ENCODE results near the gene SCGB1A1. TPM values are rescaled to one million over a fixed set of nuclear protein-coding genes. Genes with fewer than 3 reads are reported as not detected.

SCGB1A1 gene
- polyA plus RNA-seq, 1 of the 3 experiments (the other 2 are of a cell fraction) = not detected

DNA sequence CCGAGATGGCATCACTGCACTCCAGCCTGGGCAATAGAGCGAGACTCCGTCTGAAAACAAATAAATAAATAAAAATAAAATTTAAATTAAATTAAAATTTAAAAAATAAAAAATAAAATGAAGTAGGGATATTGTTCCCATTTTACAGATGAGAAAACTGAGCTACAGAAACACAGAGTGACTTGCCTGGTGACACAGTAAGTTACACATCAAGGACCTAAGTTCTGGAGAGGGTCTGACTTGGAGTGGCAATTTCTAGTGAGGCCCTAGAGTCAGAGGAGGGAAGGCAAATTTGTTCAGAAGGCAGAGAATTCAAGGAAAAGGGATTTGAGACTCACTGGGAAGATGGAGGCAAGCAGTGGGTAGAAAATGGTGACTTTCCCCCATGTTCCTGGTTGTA is 2.0 kb downstream of the SCGB1A1 start:
- ChIA-PET POLR2A (no interaction called here), CTCF (interaction anchor here (0.8 to 9.6 kb wide), 4 partner anchors 26 to 168 kb away, joined by 3 to 183 read pairs (median 3); no protein-coding TSS in a partner anchor)

More for the DNA sequence above, 2.0 kb downstream of the SCGB1A1 start:
- DNase-seq = no peak
- H3K4me1 ChIP-seq (ENCODE audit: control insufficient read depth in 1 of 2, insufficient read depth in 2 of 2, low read depth in 1 of 2, low read length in 1 of 2) = peaks cover 3 to 7% of the 10 kb centered on the region in 2 experiments; a peak in 1 of 4 replicates
- H4K20me1 ChIP-seq (ENCODE audit: insufficient read depth) = no peaks in the 10 kb centered on the region
- no peaks in the 10 kb centered on the region for H3K27me3 ChIP-seq (ENCODE audit: insufficient read depth)
- no peaks in the 10 kb centered on the region for H3K36me3 ChIP-seq (replicated peaks in 1 of 2; ENCODE audit: control insufficient read depth in 1 of 2, insufficient read depth in 2 of 2, low read length in 1 of 2)
- no peak overlapping the region for H3K4me3 ChIP-seq (ENCODE audit: low read depth in 2 of 2, low read length in 1 of 2)
- no peaks in the 10 kb centered on the region for H3K79me2 ChIP-seq (ENCODE audit: insufficient read depth)
- WGBS (ENCODE audit: low lambda C conversion rate) = 97% methylated on average over 3 of the region's 3 CpGs
- no peak overlapping the region for H3K9ac ChIP-seq
- TF ChIP-seq, protein P1, sequence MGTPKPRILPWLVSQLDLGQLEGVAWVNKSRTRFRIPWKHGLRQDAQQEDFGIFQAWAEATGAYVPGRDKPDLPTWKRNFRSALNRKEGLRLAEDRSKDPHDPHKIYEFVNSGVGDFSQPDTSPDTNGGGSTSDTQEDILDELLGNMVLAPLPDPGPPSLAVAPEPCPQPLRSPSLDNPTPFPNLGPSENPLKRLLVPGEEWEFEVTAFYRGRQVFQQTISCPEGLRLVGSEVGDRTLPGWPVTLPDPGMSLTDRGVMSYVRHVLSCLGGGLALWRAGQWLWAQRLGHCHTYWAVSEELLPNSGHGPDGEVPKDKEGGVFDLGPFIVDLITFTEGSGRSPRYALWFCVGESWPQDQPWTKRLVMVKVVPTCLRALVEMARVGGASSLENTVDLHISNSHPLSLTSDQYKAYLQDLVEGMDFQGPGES (IDR thresholded peaks at IDR 0.05; ENCODE audit: low read depth, low read length) = no peak
- TF ChIP-seq TAF1 (IDR thresholded peaks at IDR 0.05; ENCODE audit: borderline replicate concordance, low read depth, low read length) (no peak), GABPA (IDR thresholded peaks at IDR 0.05; ENCODE audit: low read depth) (no peak), POLR2AphosphoS5 (IDR thresholded peaks at IDR 0.05; ENCODE audit: low read depth, low read length) (no peak), EP300 (IDR thresholded peaks at IDR 0.05; ENCODE audit: borderline replicate concordance in 1 of 2, low read depth in 1 of 2, low read length in 1 of 2) (no peak), USF2 (IDR thresholded peaks at IDR 0.05; ENCODE audit: borderline replicate concordance, low read depth, low read length) (no peak), PBX3 (IDR thresholded peaks at IDR 0.05) (no peak), MXI1 (IDR thresholded peaks at IDR 0.05; ENCODE audit: low read depth, low read length) (no peak), FOXJ3 (CRISPR knock-in tag; IDR thresholded peaks at IDR 0.05) (no peak), MEF2A (IDR thresholded peaks at IDR 0.05; ENCODE audit: borderline replicate concordance, low read depth) (no peak), GATA2 (CRISPR knock-in tag; IDR thresholded peaks at IDR 0.05) (no peak), ELF1 (IDR thresholded peaks at IDR 0.05) (no peak), CTCF (IDR thresholded peaks at IDR 0.05) (no peak)
- TF ChIP-seq, protein P2, sequence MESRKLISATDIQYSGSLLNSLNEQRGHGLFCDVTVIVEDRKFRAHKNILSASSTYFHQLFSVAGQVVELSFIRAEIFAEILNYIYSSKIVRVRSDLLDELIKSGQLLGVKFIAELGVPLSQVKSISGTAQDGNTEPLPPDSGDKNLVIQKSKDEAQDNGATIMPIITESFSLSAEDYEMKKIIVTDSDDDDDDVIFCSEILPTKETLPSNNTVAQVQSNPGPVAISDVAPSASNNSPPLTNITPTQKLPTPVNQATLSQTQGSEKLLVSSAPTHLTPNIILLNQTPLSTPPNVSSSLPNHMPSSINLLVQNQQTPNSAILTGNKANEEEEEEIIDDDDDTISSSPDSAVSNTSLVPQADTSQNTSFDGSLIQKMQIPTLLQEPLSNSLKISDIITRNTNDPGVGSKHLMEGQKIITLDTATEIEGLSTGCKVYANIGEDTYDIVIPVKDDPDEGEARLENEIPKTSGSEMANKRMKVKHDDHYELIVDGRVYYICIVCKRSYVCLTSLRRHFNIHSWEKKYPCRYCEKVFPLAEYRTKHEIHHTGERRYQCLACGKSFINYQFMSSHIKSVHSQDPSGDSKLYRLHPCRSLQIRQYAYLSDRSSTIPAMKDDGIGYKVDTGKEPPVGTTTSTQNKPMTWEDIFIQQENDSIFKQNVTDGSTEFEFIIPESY (IDR thresholded peaks at IDR 0.05; ENCODE audit: borderline replicate concordance, low read depth) = no peak
- TF ChIP-seq, protein P3, sequence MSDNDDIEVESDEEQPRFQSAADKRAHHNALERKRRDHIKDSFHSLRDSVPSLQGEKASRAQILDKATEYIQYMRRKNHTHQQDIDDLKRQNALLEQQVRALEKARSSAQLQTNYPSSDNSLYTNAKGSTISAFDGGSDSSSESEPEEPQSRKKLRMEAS (IDR thresholded peaks at IDR 0.05; ENCODE audit: low read depth) = no peak
- H3K9me2 ChIP-seq = no peaks in the 10 kb centered on the region
- no peaks in the 10 kb centered on the region for H3K9me3 ChIP-seq
- H3K27ac ChIP-seq (ENCODE audit: low read depth in 2 of 2, low read length in 1 of 2) = no peak overlapping the region
- no peak overlapping the region for H2AFZ ChIP-seq (ENCODE audit: low read depth)
- no peaks in the 10 kb centered on the region for H3F3A ChIP-seq (replicated peaks; ENCODE audit: insufficient read depth)
- H3K4me2 ChIP-seq = no peak overlapping the region

Data from SK-N-SH (cell line).